ENCODE measurements around the gene LEKR1.

Gene LEKR1

DNA sequence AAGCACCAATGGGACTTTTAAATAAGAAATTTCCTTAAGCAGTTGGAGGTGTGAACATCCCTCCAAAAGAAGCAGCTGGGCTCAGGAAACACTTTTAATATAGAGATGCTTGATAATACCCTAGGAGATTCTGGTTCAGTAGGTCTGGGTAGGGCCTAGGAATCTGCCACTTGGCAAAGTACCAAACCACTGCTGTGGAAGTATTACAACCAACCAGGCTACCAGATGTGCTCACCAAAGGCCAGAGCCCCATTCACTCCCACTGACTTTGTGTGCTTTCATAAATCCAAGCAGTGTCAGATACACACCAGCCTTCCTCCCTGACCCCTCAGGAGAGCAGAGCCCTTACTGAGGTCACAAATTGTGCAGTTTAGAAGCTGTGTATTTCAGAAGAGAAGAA is 171.2 kb downstream of the LEKR1 start:
- no peak for DNase-seq

DNA sequence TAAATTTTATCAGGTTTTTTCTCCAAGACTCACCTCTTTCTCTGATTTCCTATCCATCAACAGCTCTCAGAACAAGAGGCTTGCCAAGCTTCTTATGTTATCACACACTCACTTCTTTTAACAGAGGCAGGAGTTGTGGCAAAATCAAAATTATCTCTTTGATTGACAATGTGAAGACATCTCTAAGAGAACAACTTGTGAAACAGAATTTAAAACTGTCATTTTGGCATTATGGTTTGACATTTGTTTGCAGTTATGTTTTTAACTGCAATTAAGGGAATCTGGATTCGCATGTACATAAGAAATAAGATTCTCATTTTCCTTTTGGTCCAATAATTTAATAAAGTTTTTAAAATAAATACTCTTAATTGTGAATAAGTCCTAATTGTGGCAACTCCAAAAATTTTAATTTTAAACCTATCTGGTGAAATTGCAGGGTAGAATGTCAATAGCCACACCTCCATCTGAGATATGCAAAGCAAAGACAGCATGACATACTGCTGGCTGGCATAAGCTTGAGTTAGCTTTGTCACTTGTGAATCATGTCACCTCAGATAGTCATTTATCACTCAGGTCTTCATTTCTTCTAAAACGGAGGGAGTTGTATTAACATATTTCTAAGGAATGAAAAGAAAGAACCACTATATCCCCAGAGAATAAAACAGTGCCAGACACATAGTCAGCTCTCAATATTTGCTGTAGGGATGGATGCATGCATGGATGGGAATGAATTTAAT is 175.2 kb downstream of the LEKR1 start:
- no peak for DNase-seq

GRCh38 chr3:157021679-157022078 is 195.5 kb downstream of the LEKR1 start:
- DNase-seq = no peak

- DNase-seq = no peak
These were observed 197.1 kb downstream of the LEKR1 start for GRCh38 chr3:157023226-157023625.

DNA sequence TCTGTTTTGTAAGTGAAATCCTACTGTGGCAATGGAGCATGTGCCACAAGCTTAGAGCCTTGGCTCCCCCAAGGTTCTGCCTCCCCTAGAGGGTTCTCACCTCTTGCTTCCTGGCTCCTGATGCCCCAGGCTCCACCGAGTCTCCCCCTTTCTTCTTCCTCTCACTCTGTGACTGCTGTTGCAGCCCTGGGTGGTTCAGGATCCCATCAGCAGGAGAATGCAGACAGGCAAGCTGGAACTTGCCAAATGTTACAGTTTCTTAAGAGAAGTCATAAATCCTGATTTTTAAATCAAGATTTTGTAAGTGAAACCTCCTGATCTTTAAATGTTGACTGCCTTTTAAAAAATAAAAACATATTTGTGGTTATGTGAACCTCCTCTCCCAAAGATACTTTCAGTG is 199.9 kb downstream of the LEKR1 start:
- DNase-seq = no peak

DNA sequence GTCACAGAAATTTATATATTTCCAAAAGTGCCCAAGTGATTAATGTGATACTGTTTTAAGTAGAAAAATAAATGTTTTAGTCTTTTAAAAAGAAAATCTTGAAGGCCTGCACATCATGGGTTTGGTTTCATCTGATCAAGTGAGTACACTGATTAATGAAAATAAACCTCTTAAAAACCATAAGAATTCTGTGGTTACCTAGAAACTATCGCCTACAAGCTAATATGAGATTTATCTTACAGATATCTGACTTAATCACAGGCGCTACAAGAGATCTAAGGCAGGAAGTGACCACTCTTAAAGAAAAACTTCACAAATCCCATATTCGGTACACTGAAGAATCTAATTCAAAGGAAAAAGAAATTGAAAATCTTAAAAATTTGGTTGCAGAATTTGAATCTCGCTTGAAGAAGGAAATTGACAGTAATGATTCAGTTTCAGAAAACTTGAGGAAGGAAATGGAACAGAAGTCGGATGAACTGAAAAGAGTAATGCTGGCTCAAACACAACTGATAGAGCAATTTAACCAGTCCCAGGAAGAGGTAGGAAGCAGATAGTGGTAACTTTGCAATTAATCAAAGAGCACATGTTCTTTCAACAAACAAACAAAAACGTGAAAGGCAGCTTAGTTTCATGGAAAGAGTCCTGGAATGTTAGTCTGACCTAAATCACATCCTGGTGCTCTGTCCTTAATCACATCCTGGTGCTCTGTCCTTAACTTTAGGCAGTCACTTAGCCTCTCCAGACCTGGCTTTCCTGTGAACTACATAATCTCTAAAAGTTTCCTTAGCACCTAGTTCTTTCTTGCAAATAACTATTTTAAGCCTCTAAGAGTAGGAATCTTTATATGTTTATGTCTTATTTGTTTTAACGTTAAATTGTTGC is 201.9 kb downstream of the LEKR1 start:
- DNase-seq = no peak

GRCh38 chr3:157029365-157029790 is 203.2 kb downstream of the LEKR1 start:
- DNase-seq = no peak

DNA sequence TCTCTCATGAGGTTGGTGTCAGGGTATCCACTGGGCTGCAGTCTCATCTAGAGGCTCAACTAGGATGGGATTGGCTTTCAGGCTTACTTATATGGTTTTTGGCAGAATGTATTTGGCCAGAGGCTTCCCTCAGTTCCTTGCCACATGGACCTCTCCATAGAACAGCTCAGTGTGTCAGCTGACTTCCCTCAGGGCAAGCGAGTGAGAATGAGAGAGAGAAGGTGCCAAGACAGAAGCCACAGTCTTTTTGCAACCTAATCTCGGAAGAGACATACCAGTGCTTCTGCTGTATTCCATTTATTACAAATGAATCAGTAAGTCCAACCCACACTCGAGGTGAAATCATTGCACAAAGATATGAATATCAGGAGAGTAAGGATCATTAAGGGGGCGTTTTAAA is 204.6 kb downstream of the LEKR1 start:
- DNase-seq = no peak

- DNase-seq = no peak
These were observed 206.8 kb downstream of the LEKR1 start for GRCh38 chr3:157033001-157033400.

GRCh38 chr3:157040456-157040855 is 214.3 kb downstream of the LEKR1 start:
- DNase-seq = no peak

DNA sequence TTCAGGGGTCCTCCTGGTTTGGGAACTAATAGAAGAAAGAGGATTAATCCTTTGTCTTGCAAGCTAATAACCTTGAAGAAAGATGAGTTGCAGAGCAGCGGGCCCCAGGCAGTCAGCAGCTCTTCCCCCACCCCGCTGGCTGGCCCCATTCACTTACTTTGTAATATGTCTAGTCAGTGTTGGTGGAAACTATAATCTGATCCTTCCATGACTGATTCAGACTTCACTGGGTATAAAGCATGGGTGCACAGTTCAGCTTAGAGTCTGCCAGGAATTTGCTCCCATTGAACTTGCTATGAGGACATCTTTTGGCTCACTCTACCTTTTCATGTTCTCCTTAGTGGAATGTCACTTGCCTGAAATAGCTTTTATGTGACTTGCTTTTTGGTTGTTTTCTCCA is 216.1 kb downstream of the LEKR1 start:
- DNase-seq = no peak

GRCh38 chr3:157043771-157044170 is 217.6 kb downstream of the LEKR1 start:
- no peak for DNase-seq

DNA sequence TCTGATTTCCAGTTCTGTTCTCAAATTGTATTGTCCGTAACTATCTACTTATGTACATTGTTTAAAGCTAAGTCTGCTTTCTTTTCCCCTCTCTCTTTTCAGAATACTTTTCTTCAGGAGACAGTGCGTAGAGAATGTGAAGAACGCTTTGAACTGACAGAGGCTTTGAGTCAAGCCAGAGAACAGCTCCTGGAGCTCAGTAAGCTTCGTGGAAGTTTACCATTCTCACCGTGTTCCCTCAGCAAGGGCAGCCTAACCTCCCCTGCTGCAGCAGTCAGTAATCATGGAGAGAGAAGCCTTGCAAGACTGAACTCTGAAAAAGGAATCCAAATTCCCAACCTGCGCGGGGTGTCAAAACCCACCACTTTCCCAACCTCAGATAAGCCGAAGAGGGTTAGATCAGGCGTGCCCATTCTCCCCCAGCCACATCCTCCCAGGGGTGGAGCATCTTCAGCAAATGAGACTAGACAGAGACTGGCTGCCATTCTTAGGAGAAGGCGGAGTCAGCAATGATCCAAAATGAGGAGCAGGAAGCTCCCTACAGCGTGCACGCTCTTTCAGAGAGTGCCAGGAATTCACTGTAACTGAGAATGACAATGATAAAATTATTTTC is 219.2 kb downstream of the LEKR1 start:
- peak; percentile 63 for DNase-seq

DNA sequence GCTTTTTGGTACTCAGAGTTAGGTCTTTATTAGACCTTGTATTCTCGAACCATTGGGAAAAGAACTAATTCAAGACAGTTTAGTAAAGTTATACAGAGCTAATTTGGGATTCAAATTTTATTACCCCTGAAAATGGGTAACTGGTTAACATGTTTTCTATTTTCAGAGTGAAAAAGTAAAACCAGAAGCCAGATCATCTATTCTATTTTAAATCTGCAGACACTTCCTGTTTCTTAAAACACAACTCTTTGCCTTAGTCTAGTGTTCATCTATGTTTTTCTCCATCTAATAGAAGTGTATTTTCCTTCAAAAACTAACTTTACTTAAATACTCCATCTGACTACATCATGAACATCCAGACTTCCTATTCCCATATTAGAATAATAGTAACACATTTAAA is 220.4 kb downstream of the LEKR1 start:
- no peak for DNase-seq

DNA sequence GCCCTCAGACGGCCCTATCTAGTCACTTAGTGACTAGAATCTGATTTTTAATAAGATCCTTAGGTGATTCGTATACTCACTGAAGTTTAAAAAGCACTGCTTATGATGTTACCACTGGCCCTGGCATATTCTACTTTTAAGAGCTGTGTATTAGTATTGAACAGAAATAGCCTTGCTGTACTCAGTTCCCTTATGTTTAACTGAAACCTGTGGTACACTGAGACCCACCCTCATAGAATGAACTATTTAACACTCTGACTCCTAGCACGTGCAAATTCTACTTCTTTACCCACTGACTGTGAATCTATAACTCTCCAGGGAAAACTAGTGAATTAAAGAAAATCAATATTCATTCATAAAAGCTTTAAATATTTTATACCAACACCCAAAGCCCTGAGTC is 224.9 kb downstream of the LEKR1 start:
- no peak for DNase-seq

DNA sequence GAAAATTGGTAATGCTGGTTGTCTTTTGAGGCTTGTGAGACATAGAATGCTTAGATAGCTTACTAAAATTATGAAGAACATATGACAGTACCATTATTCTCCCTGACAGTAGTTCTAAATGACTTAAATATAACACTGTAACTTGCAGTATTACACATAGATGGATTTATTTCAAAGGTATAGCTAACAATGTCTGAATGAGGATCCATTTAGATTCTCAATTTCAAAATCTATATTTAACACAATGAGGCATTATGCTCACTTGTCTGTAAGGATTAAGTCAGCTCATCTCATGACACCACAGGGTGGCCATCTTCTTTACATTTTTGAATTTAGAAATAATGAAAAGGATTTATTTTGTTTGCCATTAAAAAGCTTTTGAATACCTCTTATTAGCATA is 225.4 kb downstream of the LEKR1 start:
- no peak for DNase-seq

DNA sequence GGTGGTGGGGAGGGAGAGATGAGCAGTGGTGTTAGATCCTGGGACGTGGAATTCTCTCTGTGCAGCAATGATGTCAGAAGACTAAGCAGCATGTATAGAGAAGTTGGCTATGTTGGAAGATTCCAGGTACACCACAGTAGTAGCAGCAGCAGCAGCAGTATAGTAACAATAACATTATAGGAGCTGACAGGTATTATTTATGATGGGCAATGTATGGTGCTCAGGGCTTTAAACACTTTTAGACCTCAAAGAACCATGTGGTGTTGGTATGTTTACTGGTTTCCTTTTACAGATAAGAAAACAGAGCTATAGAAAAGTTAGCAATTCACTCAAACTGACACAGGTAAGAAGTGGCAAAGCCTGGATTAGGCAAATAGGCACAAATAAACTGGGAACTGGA is 229.9 kb downstream of the LEKR1 start:
- no peak for DNase-seq

DNA sequence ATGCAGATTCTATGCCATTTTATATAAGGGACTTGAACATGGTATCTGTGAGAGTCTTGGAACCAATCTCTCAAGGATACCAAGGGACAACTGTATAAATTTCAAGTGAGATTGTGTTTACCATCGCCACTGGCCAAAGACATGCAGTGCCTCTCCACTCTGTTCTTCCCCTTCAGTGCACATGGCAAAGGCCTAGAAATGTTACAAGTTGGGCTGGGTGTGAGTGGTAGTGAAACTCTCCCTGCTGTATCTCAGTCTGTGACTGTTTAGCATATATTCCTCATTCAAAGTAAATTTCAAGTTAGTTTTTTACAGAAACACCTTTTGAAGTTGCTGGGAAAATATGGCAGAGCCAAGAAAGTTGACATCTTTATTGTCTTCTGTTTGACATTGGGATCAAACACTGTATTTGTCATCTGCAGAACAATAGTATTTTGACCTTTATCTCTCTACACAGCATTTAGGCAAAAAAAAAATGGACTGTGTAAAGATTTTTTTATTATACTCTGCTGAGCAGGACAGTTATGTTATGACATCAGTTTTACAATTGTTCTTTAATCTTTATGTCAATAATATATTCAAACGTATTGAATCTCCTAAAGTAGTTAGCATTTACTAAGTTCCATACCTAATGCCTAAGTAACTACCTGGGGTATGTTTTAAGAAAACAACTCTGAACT is 232.4 kb downstream of the LEKR1 start:
- no peak for DNase-seq

DNA sequence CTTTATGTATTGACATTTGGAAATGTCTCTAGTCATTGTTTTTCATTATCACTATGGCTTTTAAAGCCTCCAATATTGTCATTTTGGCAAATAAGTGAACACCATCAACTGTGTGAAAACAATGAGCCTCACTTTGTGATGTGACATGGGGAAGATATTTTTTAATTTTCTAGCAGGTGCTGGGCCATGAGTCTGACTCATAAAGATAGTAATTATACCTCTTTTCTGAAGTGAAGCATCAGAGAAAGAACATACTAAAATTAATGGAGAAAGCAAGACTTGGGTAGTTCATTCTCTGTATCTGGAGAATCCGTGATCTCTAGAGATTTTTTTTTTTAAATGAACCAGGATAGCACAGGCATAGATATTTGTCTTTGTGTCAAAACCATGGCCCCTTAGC is 233.0 kb downstream of the LEKR1 start:
- no peak for DNase-seq

DNA sequence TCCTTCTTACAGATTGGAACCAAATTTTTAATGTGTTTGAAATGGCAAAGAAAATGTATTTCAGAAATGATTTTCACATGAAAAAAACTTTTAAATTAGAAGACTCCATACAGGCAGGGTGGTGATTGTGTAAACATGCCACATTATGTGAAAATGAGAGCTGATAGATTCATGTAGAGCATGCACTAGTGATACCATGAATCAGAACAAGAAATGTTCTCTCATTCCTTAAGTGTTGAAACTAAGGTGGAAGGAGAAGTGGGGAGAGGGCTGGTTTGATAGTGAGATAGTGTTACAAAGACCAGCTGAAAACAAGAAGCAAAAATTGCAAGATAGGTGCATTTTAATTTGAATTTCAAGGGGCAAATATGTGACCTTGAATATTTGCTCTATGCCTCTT is 233.5 kb downstream of the LEKR1 start:
- no peak for DNase-seq

GRCh38 chr3:157061265-157061664 is 235.1 kb downstream of the LEKR1 start:
- DNase-seq = no peak

- DNase-seq = no peak
These were observed 237.3 kb downstream of the LEKR1 start for GRCh38 chr3:157063469-157063868.

DNA sequence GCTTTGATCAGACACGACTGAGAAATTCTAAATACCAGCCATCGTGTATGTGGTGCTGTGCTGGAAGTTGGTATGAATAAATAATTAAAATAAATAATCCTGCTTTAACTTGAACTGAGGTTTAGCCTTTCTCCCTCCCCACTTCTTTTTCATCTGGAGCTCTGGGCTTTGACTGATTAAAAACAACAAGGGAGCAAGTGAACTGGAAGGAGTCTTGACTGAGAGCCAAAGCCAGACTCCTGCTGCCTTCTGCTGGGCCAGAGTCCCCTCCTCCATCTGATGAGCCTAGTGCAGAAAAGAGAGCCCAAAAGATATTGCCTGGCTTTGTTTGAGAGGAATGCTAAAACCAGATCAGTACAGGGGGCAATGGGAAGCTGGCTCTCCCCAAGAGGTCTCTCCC is 237.8 kb downstream of the LEKR1 start:
- no peak for DNase-seq
